ENCODE measurements around the gene FZR1.

- TF ChIP-seq CTCF (IDR thresholded peaks at IDR 0.05) = no peak
- no peak for TF ChIP-seq POLR2A (IDR thresholded peaks at IDR 0.05)
Measured at GRCh38 chr19:3545669-3546034, 39.5 kb downstream of the FZR1 start.

Data from transverse colon (tissue), 3 donors.